Left kidney (tissue), 2 donors: Measurements from ENCODE around the gene IRAK2. TPM values are rescaled to one million over a fixed set of nuclear protein-coding genes. Genes with fewer than 3 reads are reported as not detected.

ENCODE experiments used
- DNase-seq: peaks from one replicate; pipeline ENCODE4 v3.0.0-alpha.2; 2013
- polyA plus RNA-seq: library from polyadenylated mRNA; unstranded; fragments of 120-200 nt; gene quantifications from one replicate; pipeline ENCODE4 v1.2.1, GENCODE V29; 2013; ENCODE audit not compliant: insufficient read length

IRAK2 gene
- polyA plus RNA-seq, 1 donor, result 1.00 TPM

DNA sequence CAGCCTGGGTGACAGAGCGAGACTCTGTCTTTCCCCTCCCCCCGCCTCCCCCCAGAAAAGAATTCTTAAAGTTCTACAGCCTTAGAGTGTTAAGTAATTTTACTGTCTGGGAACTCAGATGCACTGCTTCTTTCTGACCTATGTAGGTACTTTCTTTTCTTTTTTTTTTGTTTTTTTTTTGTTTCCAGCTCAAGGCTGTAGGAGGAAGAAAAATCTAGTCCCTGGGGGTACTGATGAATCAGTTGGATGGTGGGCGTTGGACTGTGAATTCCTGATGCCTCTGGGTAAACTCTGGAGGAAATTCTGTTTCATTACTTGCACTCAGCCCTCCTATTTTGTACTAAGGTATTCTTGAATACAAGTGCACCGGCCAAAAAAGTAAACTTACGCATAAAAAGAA, 117.2 kb downstream of the IRAK2 start:
- no peak for DNase-seq

- DNase-seq, result no peak
Observed at GRCh38 chr3:10283638-10284037, 118.9 kb downstream of the IRAK2 start.

- no peak for DNase-seq
Observed at GRCh38 chr3:10284496-10284895, 119.8 kb downstream of the IRAK2 start.

- DNase-seq, result no peak
Observed at GRCh38 chr3:10285272-10286132, 120.8 kb downstream of the IRAK2 start.

GRCh38 chr3:10286133-10286524, 121.4 kb downstream of the IRAK2 start:
- no peak for DNase-seq

GRCh38 chr3:10286596-10287295, 122.0 kb downstream of the IRAK2 start:
- DNase-seq, result no peak

DNA sequence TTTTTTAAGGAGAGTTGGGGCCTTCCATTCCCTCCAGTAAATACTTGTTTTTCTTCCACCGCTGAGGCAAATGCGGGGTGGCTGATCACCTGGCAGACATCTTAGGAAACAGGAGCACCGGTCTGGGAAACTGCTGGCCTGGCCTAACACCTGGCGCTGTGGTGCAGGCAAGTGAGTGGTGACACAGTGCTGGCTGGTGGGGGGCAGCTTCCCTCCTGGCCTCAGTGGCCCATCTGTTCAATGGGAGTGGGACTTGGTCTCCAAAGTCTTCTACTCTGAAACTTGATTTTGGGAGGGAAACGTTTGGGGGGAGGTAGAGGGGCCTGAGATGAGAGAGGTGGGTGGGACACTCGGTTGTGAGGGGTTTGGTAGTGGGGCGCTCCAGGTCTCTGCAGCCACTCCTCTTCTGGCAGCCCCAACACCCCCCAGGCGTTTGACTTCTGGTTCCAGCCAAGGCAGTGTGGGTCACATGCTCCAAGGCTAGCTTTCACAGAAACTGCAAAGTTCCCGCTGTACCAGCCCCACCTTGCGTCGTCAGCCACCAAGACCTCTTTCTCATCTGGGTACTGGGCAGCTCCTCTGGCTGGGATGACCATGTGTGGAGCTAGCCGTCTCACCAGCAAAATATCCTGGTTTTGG, 123.3 kb downstream of the IRAK2 start:
- DNase-seq, result no peak

GRCh38 chr3:10288575-10288960, 123.8 kb downstream of the IRAK2 start:
- DNase-seq, result no peak

DNA sequence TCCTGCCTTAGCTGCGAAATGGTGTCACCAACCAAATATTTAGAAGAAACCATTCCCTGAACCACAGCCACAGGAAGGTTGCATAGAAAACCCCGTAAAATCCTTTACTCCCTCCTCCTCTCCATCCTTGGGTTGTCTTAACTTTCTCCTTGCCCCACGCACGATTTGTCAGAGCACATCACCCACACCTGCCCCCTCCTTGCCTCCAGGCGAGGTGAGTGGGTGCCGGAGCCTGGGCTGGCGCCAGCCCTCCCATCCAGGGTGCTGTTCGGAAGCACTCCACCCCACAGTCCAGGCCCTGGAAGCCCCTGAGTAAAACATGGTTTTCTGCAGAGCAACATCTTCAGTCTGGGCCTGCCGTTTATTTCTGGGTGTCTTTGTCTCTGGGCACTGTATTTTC, 124.4 kb downstream of the IRAK2 start:
- DNase-seq, result no peak

- DNase-seq, result no peak
Observed at GRCh38 chr3:10289787-10290355, 125.2 kb downstream of the IRAK2 start.

GRCh38 chr3:10290481-10291176, 125.9 kb downstream of the IRAK2 start:
- DNase-seq, result no peak

DNA sequence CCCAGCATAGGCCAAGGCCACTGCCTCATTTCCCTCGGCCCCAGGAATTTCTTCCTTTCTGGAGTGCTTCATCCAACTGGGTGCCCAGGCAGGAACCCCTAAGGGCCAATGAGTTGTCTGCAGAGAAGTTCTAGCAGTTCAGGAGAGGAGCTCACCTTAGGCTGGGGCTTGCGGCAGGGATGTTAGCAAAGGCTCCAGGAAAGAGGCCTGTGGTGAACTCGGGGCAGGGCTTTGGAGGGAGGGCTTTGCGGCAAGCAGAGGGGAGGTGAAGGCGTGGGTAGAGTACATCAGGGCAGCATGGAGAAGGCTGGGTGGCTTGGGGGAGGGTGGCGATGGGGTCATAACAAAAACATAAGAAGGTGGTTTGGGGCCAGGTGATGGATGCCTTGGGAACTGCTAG, 126.9 kb downstream of the IRAK2 start:
- DNase-seq, result no peak

GRCh38 chr3:10292505-10293419, 128.0 kb downstream of the IRAK2 start, which contains the start of gene GHRL:
Gene GHRL (minus strand): TSS chr3:10292947. CDS start chr3:10290180, 2,767 bp downstream.
- no peak for DNase-seq

Other genes starting within 250 kb of the IRAK2 start
- gene IL17RC, start 247.8 kb upstream of the IRAK2 start, polyA plus RNA-seq, result 38.3 TPM
- 46.3 TPM for gene CRELD1, start 231.1 kb upstream of the IRAK2 start, polyA plus RNA-seq
- 4.4 TPM for gene PRRT3, start 212.5 kb upstream of the IRAK2 start, polyA plus RNA-seq
- 82.8 TPM for gene EMC3, start 178.1 kb upstream of the IRAK2 start, polyA plus RNA-seq
- gene FANCD2, start 138.5 kb upstream of the IRAK2 start, polyA plus RNA-seq, result 29.4 TPM
- gene FANCD2OS, start 56.7 kb upstream of the IRAK2 start, polyA plus RNA-seq, result 0.81 TPM
- gene BRK1, start 49.2 kb upstream of the IRAK2 start, polyA plus RNA-seq, result 194 TPM
- 93.1 TPM for gene VHL, start 23.1 kb upstream of the IRAK2 start, polyA plus RNA-seq
- gene TATDN2, start 83.5 kb downstream of the IRAK2 start, polyA plus RNA-seq, result 41.0 TPM
- gene GHRL, start 128.0 kb downstream of the IRAK2 start, polyA plus RNA-seq, result 2.7 TPM
- 117 TPM for gene SEC13, start 156.2 kb downstream of the IRAK2 start, polyA plus RNA-seq